Mesendoderm (in vitro differentiated cells): ENCODE results near the gene FAF1.
A peak's percentile ranks its signal among the peaks of the same experiment; 100 is the strongest.

ENCODE experiments used
- DNase-seq: peaks from one replicate; pipeline ENCODE4 v3.0.0; 2013
- H2AK5ac ChIP-seq: 2 replicates; pipeline ENCODE4 v1.6.1; 2013; ENCODE audit warnings: low read length, inconsistent platforms
- H2BK120ac ChIP-seq: 2 replicates; pipeline ENCODE4 v1.6.1; 2013; ENCODE audit warnings: low read depth, mild to moderate bottlenecking, low read length, moderate library complexity, mixed read lengths
- H2BK15ac ChIP-seq: replicated peaks from 2 replicates; pipeline ENCODE4 v1.6.1; 2013; ENCODE audit warnings: low read depth, mild to moderate bottlenecking, moderate library complexity
- H2BK5ac ChIP-seq: 2 replicates; pipeline ENCODE4 v1.6.1; 2013; ENCODE audit warnings: low read length, inconsistent platforms
- H3K18ac ChIP-seq: 2 replicates; pipeline ENCODE4 v1.6.1; 2013; ENCODE audit warnings: mild to moderate bottlenecking, low read length, mixed read lengths
- H3K23ac ChIP-seq: one replicate; pipeline ENCODE4 v1.6.1; 2013; ENCODE audit warnings: low read length
- H3K27ac ChIP-seq: 2 replicates; pipeline ENCODE4 v1.5.1; 2013; ENCODE audit warnings: low read depth, mild to moderate bottlenecking, inconsistent platforms, low read length, moderate library complexity
- H3K27me3 ChIP-seq: 2 replicates; pipeline ENCODE4 v1.6.1; 2013; ENCODE audit warnings: low read length, control low read depth, mild to moderate bottlenecking, inconsistent platforms; ENCODE audit not compliant: insufficient read depth, poor library complexity
- H3K36me3 ChIP-seq: 2 replicates; pipeline ENCODE4 v1.6.1; 2013; ENCODE audit warnings: low read length, inconsistent platforms; ENCODE audit not compliant: control insufficient read depth, insufficient read depth
- H3K4ac ChIP-seq: one replicate; pipeline ENCODE4 v1.6.1; 2013; ENCODE audit warnings: low read depth, mild to moderate bottlenecking, low read length, moderate library complexity
- H3K4me1 ChIP-seq: 2 replicates; pipeline ENCODE4 v1.6.1; 2013; ENCODE audit warnings: low read depth, low read length, inconsistent platforms; ENCODE audit not compliant: control insufficient read depth
- H3K4me2 ChIP-seq: 2 replicates; pipeline ENCODE4 v1.6.1; 2013; ENCODE audit warnings: low read length
- H3K4me3 ChIP-seq: 2 replicates; pipeline ENCODE4 v1.5.1; 2013; ENCODE audit warnings: mild to moderate bottlenecking, low read length
- H3K56ac ChIP-seq: one replicate; pipeline ENCODE4 v1.6.1; 2013; ENCODE audit warnings: low read length
- H3K79me1 ChIP-seq: 2 replicates; pipeline ENCODE4 v1.6.1; 2013; ENCODE audit warnings: low read length, inconsistent platforms
- H3K79me2 ChIP-seq: 2 replicates; pipeline ENCODE4 v1.6.1; 2013; ENCODE audit warnings: mild to moderate bottlenecking, low read length; ENCODE audit not compliant: control insufficient read depth, insufficient read depth
- H3K9ac ChIP-seq: 2 replicates; pipeline ENCODE4 v1.6.1; 2013; ENCODE audit warnings: low read length, inconsistent platforms
- H4K5ac ChIP-seq: one replicate; pipeline ENCODE4 v1.6.1; 2013; ENCODE audit warnings: low read length
- H4K8ac ChIP-seq: one replicate; pipeline ENCODE4 v1.6.1; 2013; ENCODE audit warnings: low read depth, mild to moderate bottlenecking, control low read depth, low read length, moderate library complexity
- WGBS: extraction: QIAGEN DNeasy Blood & Tissue Kit; methylation state at CpG from one replicate; pipeline ENCODE4 v1.1.7; 2013; ENCODE audit warnings: low lambda C conversion rate, missing lambda C conversion rate; ENCODE audit not compliant: insufficient coverage; ENCODE audit errors: extremely low coverage; 5-methylcytosine and 5-hydroxymethylcytosine counted together

FAF1 gene

GRCh38 chr1:50447961-50448360 lies 512.1 kb downstream of the FAF1 start:
- H3K9ac ChIP-seq: no peak overlapping the region
- H2BK5ac ChIP-seq: no peak overlapping the region
- no peak overlapping the region for H3K4me3 ChIP-seq
- no peaks in the 10 kb centered on the region for H3K27me3 ChIP-seq
- H3K36me3 ChIP-seq: no peaks in the 10 kb centered on the region
- no peaks in the 10 kb centered on the region for H3K79me2 ChIP-seq
- H3K27ac ChIP-seq: no peak overlapping the region
- no peak overlapping the region for H3K4ac ChIP-seq
- no peak overlapping the region for H2BK15ac ChIP-seq
- no peak for DNase-seq
- no peak overlapping the region for H3K56ac ChIP-seq
- no peaks in the 10 kb centered on the region for H3K4me1 ChIP-seq
- no peak overlapping the region for H3K4me2 ChIP-seq
- no peak overlapping the region for H3K23ac ChIP-seq
- no peaks in the 10 kb centered on the region for H3K79me1 ChIP-seq
- H4K8ac ChIP-seq: no peak overlapping the region
- H4K5ac ChIP-seq: no peak overlapping the region
- H2AK5ac ChIP-seq: no peak overlapping the region
- H2BK120ac ChIP-seq: no peak overlapping the region
- WGBS: no CpG with 5 or more reads among the region's 1 CpG
- H3K18ac ChIP-seq: no peak overlapping the region

- no peak overlapping the region for H3K23ac ChIP-seq
- H3K4me1 ChIP-seq: no peaks in the 10 kb centered on the region
- WGBS: no CpG with 5 or more reads among the region's 6 CpGs
Observed at GRCh38 chr1:50441183-50441582, 518.9 kb downstream of the FAF1 start.

GRCh38 chr1:50438945-50439344 lies 521.1 kb downstream of the FAF1 start:
- no peak overlapping the region for H2AK5ac ChIP-seq
- H3K79me1 ChIP-seq: no peaks in the 10 kb centered on the region
- H3K23ac ChIP-seq: no peak overlapping the region
- H3K4me2 ChIP-seq: no peak overlapping the region
- no peak overlapping the region for H3K4ac ChIP-seq
- peaks cover 2% of the 10 kb centered on the region for H3K36me3 ChIP-seq
- no peak overlapping the region for H3K18ac ChIP-seq
- H3K56ac ChIP-seq: no peak overlapping the region
- H4K8ac ChIP-seq: no peak overlapping the region
- no peaks in the 10 kb centered on the region for H3K4me1 ChIP-seq
- no peaks in the 10 kb centered on the region for H3K27me3 ChIP-seq
- DNase-seq: peak; percentile 34
- no peak overlapping the region for H3K9ac ChIP-seq
- no peaks in the 10 kb centered on the region for H3K79me2 ChIP-seq
- no peak overlapping the region for H2BK5ac ChIP-seq
- no peak overlapping the region for H4K5ac ChIP-seq
- no peak overlapping the region for H2BK120ac ChIP-seq
- H3K4me3 ChIP-seq: no peak overlapping the region
- H2BK15ac ChIP-seq: no peak overlapping the region
- H3K27ac ChIP-seq: no peak overlapping the region

More at GRCh38 chr1:50441183-50441582, 518.9 kb downstream of the FAF1 start:
- Histone ChIP-seq H3K4ac (no peak overlapping the region), H3K36me3 (peaks cover 2% of the 10 kb centered on the region), H3K27me3 (no peaks in the 10 kb centered on the region), H4K5ac (no peak overlapping the region), H3K27ac (no peak overlapping the region), H2BK5ac (no peak overlapping the region), H2BK15ac (no peak overlapping the region), H4K8ac (no peak overlapping the region), H3K4me3 (no peak overlapping the region), H2BK120ac (no peak overlapping the region), H3K79me2 (no peaks in the 10 kb centered on the region), H3K79me1 (no peaks in the 10 kb centered on the region), H3K18ac (no peak overlapping the region), H3K9ac (no peak overlapping the region), H2AK5ac (no peak overlapping the region), H3K56ac (no peak overlapping the region), H3K4me2 (no peak overlapping the region)
- no peak for DNase-seq

DNA sequence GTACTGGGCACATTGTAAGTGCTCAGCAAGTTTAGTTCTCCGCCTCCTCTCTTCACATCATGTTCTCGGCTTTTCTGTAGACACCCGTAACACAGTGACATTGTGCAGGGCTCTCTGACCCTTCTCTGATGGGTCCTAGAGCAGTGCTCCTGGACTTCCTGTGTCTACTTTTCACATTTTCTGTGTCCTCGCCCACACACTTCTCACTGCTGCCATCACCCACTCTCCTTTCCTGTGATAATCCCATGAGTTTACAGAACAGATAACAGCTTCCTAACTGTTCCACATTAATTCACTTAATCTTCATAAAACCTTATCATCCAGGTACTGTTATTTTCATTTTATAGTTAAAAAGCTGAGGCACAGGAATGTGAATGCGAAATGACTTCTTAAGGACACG lies 523.6 kb downstream of the FAF1 start:
- no peak overlapping the region for H3K56ac ChIP-seq
- peaks cover 8% of the 10 kb centered on the region for H3K27me3 ChIP-seq
- H3K23ac ChIP-seq: no peak overlapping the region
- H4K5ac ChIP-seq: no peak overlapping the region
- WGBS: no CpG with 5 or more reads among the region's 6 CpGs
- no peak overlapping the region for H3K4me2 ChIP-seq
- H4K8ac ChIP-seq: no peak overlapping the region
- no peak overlapping the region for H3K9ac ChIP-seq
- H2BK15ac ChIP-seq: no peak overlapping the region
- no peak overlapping the region for H2BK5ac ChIP-seq
- no peaks in the 10 kb centered on the region for H3K79me2 ChIP-seq
- H3K4ac ChIP-seq: no peak overlapping the region
- no peak overlapping the region for H3K27ac ChIP-seq
- no peak overlapping the region for H3K4me3 ChIP-seq
- no peak for DNase-seq
- H3K36me3 ChIP-seq: peaks cover 2% of the 10 kb centered on the region
- no peaks in the 10 kb centered on the region for H3K79me1 ChIP-seq
- no peaks in the 10 kb centered on the region for H3K4me1 ChIP-seq
- no peak overlapping the region for H3K18ac ChIP-seq
- no peak overlapping the region for H2AK5ac ChIP-seq
- H2BK120ac ChIP-seq: no peak overlapping the region

DNA sequence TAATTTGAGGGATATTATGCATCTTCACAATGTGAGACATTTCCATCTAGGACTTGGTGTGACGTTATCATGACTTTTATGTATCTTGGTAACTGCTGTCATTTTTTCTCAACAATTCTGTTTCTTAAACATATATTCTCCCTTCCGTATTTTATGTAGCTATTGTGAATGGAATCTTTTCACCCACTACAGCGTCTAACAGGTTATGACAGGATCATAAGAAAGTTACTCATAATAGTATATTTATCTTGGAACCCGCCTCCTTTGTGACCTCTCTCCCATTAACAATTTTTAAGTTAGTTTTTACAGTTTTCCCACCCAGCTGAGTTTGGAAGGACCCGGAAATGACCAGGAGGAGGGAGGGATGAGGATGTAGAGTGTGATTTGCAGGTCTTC lies 530.1 kb downstream of the FAF1 start:
- H3K18ac ChIP-seq: no peak overlapping the region
- H3K27me3 ChIP-seq: peaks cover 59% of the 10 kb centered on the region
- H2BK5ac ChIP-seq: no peak overlapping the region
- H3K9ac ChIP-seq: no peak overlapping the region
- DNase-seq: no peak
- H2BK15ac ChIP-seq: no peak overlapping the region
- no peak overlapping the region for H4K5ac ChIP-seq
- H2BK120ac ChIP-seq: no peak overlapping the region
- no peaks in the 10 kb centered on the region for H3K36me3 ChIP-seq
- no CpG with 5 or more reads among the region's 5 CpGs for WGBS
- no peak overlapping the region for H3K27ac ChIP-seq
- H3K56ac ChIP-seq: no peak overlapping the region
- H3K4me3 ChIP-seq: no peak overlapping the region
- no peak overlapping the region for H3K4ac ChIP-seq
- H2AK5ac ChIP-seq: no peak overlapping the region
- no peak overlapping the region for H3K23ac ChIP-seq
- peaks cover 2% of the 10 kb centered on the region for H3K4me1 ChIP-seq
- H3K4me2 ChIP-seq: peak overlapping the region; percentile 74
- no peaks in the 10 kb centered on the region for H3K79me1 ChIP-seq
- H3K79me2 ChIP-seq: no peaks in the 10 kb centered on the region
- H4K8ac ChIP-seq: no peak overlapping the region
